CD1c-positive myeloid dendritic cell (primary cell): ENCODE results near the gene INSRR.

ENCODE experiments used
- DNase-seq: peaks from one replicate; pipeline ENCODE4 v3.0.0-alpha.2; 2016; ENCODE audit errors: extremely low spot score

INSRR gene

DNA sequence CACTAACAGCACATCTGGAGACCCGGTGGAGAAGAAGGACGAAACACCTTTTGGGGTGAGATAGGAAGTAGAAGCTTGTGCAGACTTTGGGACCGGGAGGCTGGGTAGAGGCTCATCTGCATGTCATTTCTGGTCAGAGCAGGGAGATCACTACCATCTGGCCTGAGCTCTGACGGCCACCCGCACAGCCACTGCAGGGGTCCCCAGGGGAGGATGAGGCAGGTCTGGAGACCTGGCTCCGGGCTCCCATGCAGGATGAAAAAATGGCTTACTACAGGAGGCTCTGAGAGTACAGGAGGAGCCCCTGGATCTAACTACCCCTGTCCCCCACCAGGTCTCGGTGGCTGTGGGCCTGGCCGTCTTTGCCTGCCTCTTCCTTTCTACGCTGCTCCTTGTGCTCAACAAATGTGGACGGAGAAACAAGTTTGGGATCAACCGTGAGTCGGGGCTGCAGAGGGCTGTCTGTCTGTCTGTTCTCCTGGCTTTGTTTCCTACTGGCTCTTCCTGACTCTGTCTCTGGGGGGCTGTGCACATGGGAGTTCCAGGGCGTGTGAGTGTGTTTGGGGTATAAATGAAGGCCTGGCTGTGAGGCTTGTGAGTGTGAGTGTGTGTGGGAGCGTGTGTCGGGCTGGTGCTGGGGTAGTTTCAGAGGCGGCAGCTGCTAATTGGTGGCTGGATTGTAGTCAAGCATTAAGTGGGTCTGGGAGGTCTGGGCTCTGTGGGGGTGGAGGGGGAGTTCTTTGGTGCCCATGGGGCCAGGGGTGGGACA, 15.8 kb upstream of the INSRR start:
- no peak for DNase-seq

DNA sequence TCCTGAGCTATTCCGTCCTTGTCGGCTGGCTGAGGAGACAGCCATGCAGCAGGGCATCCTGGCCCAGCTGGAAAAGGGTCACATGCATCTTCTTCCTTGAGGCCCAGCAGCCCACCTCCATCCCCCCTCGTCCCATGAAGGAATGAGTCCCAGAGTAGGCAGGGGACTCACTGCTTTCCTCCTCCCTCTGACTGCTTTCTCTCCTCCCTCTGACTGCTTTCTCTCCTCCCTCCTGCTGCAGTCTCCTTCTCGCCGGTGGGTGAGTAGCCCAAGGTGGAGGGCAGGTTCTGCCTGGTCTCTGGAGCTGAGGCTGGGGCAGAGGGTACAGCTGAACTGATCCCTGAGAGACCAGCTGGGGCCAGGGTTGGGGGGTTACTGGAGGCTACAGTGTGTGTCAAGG, 15.2 kb upstream of the INSRR start:
- DNase-seq, result no peak

DNA sequence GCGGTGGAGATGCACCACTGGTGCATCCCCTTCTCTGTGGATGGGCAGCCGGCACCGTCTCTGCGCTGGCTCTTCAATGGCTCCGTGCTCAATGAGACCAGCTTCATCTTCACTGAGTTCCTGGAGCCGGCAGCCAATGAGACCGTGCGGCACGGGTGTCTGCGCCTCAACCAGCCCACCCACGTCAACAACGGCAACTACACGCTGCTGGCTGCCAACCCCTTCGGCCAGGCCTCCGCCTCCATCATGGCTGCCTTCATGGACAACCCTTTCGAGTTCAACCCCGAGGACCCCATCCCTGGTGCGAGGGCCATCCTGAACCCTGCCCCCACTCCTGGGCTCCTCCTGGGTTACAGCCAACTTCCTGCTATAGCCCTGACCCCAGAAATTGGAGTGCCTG, 14.7 kb upstream of the INSRR start:
- no peak for DNase-seq

GRCh38 chr1:156869455-156869854, 10.5 kb upstream of the INSRR start:
- no peak for DNase-seq

DNA sequence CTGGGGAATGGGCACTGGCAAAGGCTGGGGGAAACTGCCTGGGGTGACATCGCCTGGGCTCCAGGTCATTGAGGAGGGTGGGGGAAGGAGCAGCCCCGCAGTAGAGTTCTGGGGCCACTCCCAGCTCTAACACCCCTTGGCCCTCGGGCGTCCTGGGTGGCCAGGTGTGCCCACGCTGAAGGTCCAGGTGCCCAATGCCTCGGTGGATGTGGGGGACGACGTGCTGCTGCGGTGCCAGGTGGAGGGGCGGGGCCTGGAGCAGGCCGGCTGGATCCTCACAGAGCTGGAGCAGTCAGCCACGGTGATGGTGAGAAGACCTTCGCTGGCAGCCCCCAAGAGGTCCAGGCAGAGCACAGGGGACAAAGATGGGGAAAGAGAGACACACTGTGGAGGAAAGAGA, 9.4 kb upstream of the INSRR start:
- DNase-seq, result no peak

DNA sequence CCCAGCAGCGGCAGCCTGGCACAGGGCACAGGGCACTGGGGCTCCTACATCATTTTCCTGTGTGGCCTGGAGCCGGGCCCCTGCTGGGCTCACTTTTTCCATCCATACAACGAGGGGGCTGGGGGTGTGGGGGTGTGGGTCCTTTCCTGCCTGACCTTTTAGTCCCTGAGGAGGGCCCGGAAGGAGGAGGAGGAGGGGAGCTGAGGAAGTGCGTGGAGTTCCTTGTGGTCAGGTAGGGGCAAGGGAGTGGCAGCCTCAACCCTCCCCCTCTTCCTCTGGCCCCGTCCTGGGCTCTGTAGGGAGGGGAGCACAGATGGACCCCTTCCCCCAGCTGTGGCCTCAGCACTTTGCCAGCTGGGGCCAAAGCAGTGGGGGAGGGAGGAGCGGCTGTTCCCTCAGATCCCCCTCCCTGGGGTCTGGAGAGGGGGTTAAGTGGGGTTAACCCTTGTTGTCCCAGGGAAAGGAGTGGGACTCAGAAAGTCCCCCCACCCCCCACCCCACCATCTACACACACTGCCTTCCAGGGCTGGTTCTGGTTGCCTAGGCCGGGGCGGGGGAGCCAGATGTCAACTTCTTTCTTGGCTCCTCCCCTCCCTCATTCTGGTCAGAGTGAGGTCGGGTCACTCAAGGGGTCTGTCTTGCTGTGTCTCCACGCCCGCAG, 7.5 kb upstream of the INSRR start:
- DNase-seq, result no peak

DNA sequence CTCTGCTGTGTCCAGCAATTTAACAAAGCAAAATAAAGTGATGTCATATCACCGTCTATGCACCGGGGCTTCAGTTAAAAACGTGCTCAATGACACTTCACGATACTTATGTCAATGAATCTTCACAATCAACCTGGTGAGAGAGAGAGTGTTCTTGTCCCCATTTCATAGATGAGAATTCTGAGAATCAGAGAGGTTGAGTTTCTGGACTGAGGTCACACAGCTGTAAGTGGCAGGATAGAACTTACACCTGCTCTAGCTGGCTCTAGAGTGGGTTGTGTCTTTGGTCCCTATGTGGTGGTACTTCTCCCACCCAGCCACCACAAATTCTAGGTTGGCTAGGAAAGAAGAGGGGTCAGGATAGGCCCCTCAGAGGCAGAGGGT, 6.9 kb upstream of the INSRR start:
- DNase-seq, result no peak

- DNase-seq, result no peak
Observed at GRCh38 chr1:156865258-156865657, 6.3 kb upstream of the INSRR start.

- DNase-seq, result no peak
Observed at GRCh38 chr1:156864796-156865195, 5.9 kb upstream of the INSRR start.

- DNase-seq, result no peak
Observed at GRCh38 chr1:156863631-156864030, 4.7 kb upstream of the INSRR start.

DNA sequence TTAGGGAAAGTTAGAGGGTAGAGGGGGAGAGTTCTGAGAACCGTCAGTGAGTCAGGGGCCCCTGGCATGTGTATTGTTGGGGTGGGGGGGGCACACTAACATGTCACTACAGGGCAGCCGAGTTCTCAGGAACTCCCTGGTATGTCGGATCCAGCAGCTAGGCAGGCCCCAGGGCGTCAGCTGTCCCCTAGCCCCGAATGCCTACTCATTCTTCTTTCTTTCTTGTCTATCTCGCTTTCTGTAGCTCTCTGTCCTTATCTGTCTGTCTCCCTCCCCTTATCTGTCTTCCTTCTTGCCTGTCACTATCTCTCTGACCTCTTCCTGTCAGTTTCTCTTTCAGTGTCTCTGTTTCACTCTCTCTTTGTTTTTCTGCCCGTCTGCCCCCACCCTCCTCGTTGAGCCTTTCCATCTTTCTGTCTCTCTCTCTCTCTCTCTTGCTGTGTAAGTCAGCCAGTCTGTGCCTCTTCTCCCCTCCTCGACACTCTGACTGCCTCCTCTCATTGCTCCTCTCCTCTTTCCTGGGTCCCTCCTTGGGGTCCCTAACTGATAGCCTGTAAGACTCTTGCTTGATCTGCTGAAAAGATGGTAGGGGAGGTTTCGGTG, 4.2 kb upstream of the INSRR start:
- DNase-seq, result no peak

- no peak for DNase-seq
Observed at GRCh38 chr1:156862584-156862983, 3.7 kb upstream of the INSRR start.

- DNase-seq, result no peak
Observed at GRCh38 chr1:156860628-156861423, 1.9 kb upstream of the INSRR start, which contains the start of gene NTRK1. TSS of gene NTRK1 (plus strand) at chr1:156860865. CDS start at chr1:156860935, 70 bp downstream.

DNA sequence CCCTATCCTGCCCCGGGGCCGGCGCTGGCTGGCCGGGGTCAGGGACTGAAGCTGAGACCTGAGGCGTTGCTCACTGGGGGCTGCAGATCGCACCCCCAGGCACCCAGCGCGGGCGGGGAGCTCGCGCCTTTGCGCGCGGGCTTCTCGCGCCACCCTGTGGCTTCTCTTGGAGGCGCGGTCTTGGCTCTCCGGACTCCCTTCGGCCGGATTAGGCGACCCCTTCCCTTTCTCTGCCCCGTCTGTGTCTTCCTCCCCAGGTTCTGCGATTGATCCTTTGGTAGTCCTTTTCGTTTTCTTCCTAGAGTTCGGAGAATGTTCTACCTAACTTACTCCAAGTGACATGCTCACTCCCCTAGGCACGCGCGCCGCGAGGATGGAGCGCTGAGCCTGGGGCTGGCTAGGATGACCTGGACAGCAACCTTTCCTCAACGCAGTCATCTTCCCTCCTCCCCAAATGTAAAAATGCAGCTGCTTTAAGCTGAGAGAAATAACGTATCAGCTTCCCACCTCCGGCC, 1.3 kb upstream of the INSRR start:
- peak; percentile 61 for DNase-seq

- no peak for DNase-seq
Observed at GRCh38 chr1:156859523-156860112, 701 bp upstream of the INSRR start.

- no peak for DNase-seq
Observed at GRCh38 chr1:156858555-156858956, 361 bp downstream of the INSRR start.

DNA sequence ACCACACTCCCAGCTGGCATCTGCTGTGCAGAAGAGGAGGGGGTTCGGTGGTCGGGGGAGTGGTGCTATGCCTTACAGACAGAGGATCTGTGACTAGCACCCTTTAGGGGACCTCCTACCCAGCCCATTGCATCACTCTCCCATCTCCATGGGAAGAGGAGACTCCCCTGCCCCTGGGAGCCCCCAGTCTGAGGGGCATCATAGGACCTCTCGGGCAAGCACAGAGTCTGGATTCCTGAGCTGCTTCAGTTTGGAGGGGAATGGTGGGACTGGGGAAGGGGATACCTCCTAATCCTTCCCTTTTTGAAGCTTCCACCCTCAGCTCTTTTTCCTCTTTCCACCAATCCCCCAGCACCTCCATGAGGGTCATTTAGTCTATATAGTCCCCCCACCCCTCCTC, 1.4 kb downstream of the INSRR start:
- DNase-seq, result no peak

GRCh38 chr1:156856282-156856785, 2.6 kb downstream of the INSRR start:
- DNase-seq, result peak; percentile 27

DNA sequence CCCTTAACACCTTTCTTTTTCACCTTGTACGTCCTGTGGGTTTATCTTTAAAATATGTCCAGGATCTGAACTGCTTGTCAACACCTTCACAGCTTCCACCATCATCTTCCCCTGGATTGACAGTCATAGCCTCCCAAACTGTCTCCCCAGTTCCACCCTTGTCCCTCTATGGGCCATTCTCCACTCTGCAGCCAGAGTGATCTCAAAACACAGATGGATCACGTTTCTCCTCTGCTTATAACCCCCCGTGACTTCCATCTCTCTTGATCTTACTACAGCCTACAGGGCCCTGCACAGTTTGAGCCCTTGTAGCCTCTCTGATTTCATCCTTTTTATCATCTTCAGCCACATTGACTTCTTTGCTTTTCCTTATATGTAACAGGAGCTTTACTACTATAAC, 4.3 kb downstream of the INSRR start:
- DNase-seq, result no peak

DNA sequence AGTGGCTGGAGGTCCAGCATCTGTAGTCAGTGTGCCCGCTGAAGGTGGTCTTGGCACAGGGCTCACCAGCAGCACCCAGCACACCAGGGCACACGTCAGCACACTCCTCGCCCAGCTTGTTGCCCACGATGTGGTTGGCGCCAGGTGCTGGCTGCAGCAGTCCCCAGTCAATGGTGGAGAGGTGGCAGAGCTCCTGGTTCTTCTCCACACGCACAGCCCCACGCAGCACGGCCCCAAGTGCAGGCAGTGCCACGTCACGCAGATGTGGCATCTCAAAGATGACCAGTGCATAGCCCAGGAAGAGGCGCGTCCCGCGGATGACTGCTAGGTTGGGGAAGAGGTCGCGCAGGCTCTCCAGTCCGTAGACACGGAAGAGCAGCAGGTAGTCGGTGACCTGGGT, 5.2 kb downstream of the INSRR start:
- DNase-seq, result no peak

DNA sequence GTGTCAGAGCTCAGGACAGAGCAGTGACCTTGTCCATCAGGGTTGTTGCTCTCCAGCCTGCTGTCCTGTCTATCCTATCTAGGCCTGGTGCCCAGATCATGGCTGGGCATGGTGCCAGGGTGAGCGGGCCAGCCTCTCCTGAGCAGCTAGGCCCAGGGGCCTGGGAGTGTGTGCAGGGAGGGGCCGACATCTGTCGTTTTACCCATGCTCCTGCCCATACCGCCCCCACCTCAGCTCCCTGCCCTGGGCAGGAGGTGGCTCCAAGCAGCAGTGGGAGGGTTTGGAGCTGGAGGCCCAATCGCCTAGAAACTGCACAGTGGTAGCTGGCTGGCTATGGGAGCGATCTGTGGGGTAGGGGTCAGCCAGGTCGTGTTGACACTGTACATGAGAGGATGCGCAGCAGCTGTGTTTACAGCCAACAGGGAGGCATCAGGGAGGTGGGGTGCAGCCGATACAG, 6.5 kb downstream of the INSRR start:
- no peak for DNase-seq
